SW480 (cell line): Measurements from ENCODE around the gene FAM83D.
"Not testable (repeated sequence)": the region's sequence is repeated elsewhere in the genome, so short reads cannot be mapped to it uniquely, and the experiment has no call there.

ENCODE experiments used
- DNase-seq: peaks from one replicate; pipeline ENCODE4 v3.0.0-alpha.2; 2016; ENCODE audit warnings: low spot score

FAM83D gene

GRCh38 chr20:38968090-38968489 is 41.9 kb downstream of the FAM83D start:
- no peak for DNase-seq

GRCh38 chr20:38969708-38970107 is 43.5 kb downstream of the FAM83D start:
- no peak for DNase-seq

DNA sequence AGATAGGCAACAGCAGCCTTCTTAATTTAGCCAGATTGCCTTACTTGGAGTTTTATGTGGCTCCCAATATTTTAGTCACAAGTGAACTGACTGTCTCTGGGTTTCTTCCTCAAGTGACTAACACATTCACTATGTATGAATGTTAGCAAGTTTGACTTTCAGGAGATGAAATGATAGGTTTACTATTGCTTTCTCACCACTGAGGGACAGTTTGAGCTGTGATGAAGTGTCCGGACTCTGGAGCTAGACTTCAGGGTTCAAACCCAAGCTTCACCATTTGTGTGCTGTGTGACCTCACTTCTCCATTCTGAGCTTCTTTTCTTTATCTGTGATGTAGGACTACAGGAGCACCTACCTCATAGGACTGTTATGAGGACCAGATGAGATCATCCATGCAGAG is 44.1 kb downstream of the FAM83D start:
- no peak for DNase-seq

GRCh38 chr20:38973107-38973506 is 46.9 kb downstream of the FAM83D start:
- no peak for DNase-seq

- no peak for DNase-seq
These were observed 47.4 kb downstream of the FAM83D start for GRCh38 chr20:38973645-38974044.

- no peak for DNase-seq
These were observed 49.4 kb downstream of the FAM83D start for GRCh38 chr20:38975539-38976120.

DNA sequence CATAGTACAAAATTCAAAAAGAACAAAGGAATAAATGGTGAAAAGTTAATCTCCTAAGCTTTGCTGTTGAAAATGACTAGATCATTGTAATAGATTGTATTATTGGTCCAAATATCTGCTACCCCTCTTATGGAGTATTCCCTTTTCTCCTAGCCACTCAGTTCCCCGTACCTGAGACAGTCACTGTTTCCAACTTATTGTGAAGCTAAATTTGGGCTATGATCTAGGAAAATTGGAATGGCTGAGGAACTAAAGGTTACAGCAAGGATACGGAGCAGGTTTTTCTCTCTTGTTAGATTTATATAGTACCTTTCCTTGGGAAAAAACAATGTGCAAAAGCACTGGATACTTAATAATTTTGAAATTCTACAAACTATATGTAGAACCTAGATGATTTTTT is 53.2 kb downstream of the FAM83D start:
- no peak for DNase-seq

DNA sequence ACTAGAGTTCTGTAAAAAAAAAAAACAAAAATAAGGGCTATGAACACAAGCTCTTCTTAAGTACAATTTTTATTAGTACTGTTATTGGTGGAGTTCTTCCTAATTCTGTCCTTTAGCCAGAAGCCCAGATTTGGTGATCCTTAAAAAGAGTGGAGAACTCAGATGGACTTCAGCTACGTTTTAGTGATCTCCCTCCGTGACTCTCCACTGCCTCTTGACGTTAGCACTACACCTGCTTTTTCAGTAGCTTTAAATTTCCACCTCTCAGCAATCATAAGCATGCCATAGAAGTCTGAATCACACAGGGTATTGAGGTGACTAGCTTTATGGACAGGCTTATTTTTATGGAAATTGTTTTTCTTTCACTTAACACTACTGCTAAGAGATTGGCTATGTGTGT is 53.6 kb downstream of the FAM83D start:
- DNase-seq: no peak

- DNase-seq: peak; percentile 80
These were observed 56.1 kb downstream of the FAM83D start for GRCh38 chr20:38982291-38982690.

DNA sequence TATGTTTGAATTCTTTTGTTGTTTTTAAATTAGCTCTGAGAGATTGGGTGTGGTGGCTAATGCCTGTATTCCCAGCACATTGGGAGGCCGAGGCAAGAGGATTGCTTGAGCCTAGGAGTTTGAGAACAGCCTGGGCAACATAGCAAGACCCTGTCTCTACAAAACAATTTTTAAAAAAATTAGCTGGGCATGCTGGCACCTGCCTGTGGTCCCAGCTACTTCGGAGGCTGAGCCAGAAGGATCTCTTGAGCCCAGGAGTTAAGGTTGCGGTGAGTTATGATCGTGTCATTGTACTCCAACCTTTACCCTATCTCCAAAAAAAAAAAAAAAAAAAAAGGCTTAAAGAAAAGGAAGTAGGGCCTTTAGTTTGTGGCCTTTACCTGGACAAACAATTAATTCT is 58.8 kb downstream of the FAM83D start:
- DNase-seq: no peak

- peak; percentile 40 for DNase-seq
These were observed 59.5 kb downstream of the FAM83D start for GRCh38 chr20:38985603-38986170.

- DNase-seq: no peak
These were observed 60.4 kb downstream of the FAM83D start for GRCh38 chr20:38986663-38987062.

DNA sequence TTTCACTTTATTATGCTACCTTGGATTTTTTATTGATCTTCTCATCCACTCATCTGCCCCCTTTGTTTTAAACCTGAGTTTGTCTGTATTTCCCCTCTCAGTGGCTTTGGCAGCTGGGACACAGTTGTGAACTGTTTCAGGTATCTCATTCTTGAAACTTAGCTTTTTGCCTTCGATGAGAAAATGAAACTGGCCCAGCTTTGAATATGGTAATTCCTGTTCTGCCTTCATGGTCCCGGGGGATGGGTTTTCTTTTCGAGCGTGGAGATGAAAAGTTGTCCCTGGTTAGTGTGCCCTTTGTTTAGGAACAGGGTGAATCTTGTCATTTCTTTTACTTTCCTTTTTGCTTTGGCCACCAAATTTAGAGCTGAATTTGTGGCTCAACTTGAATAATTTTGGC is 61.6 kb downstream of the FAM83D start:
- DNase-seq: no peak

DNA sequence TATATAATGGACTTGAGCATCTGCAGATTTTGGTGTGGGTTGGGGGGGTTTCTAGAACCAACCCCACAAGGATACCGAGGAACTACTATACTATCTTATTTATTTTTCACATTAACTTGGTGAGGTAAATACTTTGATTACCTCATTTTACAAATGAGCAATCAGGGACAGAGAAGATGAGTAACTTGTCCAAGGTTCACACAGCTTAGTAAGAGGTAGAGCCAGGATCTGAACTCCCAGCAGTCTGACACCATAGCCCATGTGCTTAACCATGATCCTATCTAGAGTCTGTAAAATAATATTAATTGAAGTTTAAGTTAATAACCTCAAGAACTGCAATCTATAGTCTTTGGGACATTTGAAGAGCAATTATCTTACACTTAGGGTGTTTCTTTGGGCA is 64.5 kb downstream of the FAM83D start:
- no peak for DNase-seq

DNA sequence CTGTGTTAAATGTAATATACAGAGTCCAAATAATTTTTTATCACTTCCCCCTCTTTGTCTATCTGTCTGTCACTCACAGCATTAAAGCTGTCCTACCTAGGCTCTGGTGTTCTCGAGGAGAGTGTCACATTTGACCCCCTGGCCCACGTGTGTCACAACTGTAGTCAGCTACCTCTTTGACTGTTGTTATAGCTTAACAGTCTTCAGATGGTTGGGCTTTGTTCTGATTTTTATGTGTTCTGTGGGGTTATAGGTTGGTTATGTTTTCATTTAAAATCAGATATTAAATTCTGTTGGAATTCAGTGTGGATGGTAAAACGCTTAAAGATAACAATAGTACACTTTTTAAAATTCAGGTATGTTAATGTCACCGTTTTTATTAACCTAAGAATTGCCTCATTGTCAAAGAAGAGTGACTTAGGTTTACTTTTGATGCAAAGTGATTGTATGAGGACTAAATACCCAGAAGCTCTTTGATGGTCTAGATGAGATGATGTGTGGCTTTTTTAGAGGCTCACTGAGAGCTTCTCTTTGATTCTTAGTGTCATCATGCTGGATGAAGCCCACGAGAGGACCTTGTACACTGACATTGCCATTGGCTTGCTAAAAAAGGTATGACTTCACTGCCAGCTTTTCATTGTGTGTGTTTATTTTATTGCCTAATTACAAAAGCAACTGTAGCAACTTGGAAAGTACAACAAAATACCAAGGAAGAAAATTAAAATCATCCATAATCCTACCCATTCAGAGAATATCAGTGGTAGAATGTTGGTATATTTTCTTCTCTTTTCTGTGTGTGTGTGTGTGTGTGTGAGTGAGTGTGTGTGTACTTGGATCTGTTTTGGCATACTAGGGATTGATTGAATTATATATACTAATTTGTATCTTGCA is 65.8 kb downstream of the FAM83D start:
- DNase-seq: no peak

DNA sequence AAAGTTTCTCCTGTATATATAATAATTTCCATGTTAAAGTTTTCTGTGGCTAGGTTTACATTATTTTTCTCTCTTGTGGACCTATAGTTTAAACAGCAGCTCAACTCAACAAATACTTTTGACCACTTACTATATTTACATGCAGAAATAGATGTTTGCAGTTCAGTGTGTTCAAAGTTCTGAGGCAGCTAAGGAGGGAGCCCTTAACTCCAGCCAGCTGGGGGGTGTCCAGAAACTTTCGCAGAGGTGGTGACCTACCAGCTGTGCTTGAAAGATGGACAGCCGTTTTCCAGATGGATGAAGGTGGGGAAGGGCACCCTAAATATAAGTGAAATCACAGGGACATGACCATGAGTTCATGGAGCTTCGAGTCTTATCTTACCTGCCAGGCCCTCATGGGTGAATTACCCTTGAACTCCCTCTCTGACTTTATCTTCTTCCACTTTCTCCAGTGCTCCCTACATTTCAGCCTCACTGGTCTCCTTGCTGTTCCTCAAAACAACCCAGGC is 69.4 kb downstream of the FAM83D start:
- no peak for DNase-seq

DNA sequence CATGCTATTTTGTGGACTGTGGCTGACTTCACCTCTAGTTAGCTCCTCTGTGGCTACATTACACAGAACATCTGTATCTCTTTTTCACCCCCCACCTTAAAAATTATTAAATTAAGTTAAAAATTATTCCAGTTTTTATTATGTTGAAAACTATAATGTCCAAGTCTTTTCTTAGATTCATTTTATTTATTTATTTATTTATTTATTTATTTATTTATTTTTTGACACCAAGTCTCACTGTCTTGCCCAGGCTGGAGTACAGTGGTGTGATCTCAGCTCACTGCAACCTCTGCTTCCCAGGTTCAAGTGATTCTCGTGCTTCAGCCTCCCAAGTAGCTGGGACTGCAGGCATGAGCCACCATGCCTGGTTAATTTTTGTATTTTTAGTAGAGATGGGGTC is 70.6 kb downstream of the FAM83D start:
- not testable (repeated sequence) for DNase-seq

- peak; percentile 96 for DNase-seq
These were observed 71.4 kb downstream of the FAM83D start for GRCh38 chr20:38997622-38998021.

DNA sequence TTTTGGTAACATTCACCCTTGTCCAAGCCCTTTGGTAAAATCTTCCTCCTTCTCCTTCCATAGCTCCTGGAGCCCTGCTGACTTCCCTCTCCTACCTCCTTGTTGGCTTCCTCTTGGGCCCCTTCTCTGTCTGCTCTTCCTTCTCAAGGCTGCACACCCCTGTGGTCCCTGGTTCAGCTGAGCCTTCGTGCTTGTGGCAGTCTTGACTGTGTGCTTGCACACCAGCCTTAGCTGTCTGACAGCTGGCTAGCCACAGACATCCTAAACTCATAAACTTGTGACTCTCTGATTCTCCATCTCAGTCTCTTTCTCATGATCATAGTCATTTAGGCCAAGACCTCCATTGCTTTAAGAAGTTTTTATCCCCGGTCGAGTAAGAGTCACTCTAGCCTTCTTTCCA is 73.0 kb downstream of the FAM83D start:
- DNase-seq: no peak

DNA sequence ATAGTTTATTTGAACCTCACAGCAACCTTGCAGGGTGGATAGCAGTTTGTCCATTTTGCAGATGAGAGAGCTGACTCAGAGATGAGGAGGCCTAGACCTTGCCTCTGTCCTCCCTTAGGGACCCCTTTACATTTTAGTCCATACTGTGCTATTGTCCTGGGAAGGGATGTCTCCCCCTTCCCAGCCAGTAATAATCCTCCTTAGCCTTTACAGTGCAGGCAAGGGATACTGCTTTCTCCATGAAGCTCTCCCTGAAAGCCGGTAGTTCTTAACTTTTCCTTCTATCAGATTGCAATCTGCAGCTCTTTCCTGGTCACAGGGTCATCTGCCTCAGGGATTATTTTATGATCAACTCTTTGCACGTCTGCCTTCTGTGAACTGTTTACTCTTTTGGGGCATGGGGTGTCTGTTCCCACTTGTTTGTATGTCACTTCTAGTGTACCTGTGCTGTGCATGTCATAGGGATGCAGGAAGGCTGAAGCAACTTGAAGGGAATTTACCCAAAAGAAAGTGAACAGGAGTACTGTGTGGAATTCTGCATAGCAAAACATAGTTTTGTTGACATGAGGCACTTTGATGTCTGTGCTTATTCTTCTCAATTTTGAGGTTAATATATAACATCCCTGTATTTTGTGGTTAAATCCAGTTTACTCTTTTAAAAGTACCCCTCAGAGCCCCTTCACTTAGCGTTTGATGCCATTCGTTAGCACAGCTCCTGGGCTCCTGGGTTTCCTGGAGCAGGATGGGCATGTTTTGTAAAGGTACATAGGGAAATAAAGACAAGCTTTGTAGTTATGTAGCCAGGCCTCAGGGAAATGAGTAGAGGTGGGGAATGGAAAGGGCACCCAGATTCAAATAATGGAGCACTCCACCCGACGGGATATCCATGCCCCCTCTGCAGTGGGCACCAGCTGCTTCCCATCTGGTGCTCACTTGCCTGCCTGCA is 74.0 kb downstream of the FAM83D start:
- no peak for DNase-seq
